Spleen (tissue), 11 donors: ENCODE data around the gene ASH1L. TPM values are rescaled to one million over a fixed set of nuclear protein-coding genes. Genes with fewer than 3 reads are reported as not detected.

ENCODE experiments used
- DNase-seq: peaks from one replicate; pipeline ENCODE4 v3.0.0-alpha.2; 2020
- H3K27ac ChIP-seq, 8 donors: fragments of 200-600 bp; sonication (generic) in 7 of 8; 1 replicate in 4 of 8; 2 replicates in 4 of 8; pipeline versions ENCODE4 v1.5.0 to v1.8.0; 2016 to 2021; ENCODE audit warnings: inconsistent platforms in 4 of 8, mild to moderate bottlenecking in 4 of 8, moderate library complexity in 1 of 8
- H3K27me3 ChIP-seq, 7 donors: fragments of 200-600 bp; sonication (generic) in 6 of 7; replicated peaks in 1 of 7; 1 replicate in 4 of 7; 2 replicates in 3 of 7; pipeline versions ENCODE4 v1.5.0 to v1.8.0; 2016 to 2021; ENCODE audit warnings: inconsistent platforms in 3 of 7, mild to moderate bottlenecking in 1 of 7
- H3K36me3 ChIP-seq, 6 donors: fragments of 200-600 bp; sonication (generic) in 5 of 6; 1 replicate in 4 of 6; 2 replicates in 2 of 6; pipeline versions ENCODE4 v1.5.0 to v1.8.0; 2016 to 2021; ENCODE audit warnings: inconsistent platforms in 2 of 6
- H3K4me1 ChIP-seq, 6 donors: fragments of 200-600 bp; sonication (generic) in 5 of 6; 1 replicate in 3 of 6; 2 replicates in 3 of 6; pipeline versions ENCODE4 v1.5.0 to v1.8.0; 2016 to 2021; ENCODE audit warnings: inconsistent platforms in 3 of 6
- H3K4me3 ChIP-seq, 8 donors: fragments of 200-600 bp; sonication (generic) in 7 of 8; 1 replicate in 4 of 8; 2 replicates in 4 of 8; pipeline versions ENCODE4 v1.5.0 to v1.8.0; 2016 to 2021; ENCODE audit warnings: inconsistent platforms in 4 of 8, mild to moderate bottlenecking in 4 of 8, moderate library complexity in 2 of 8
- H3K9me3 ChIP-seq, 8 donors: fragments of 200-600 bp; sonication (generic) in 7 of 8; 1 replicate in 4 of 8; 2 replicates in 4 of 8; pipeline versions ENCODE4 v1.5.0 to v1.8.0; 2016 to 2021; ENCODE audit warnings: inconsistent platforms in 4 of 8
- POLR2A ChIP-seq, 3 donors: fragments of 450-650 bp; IDR thresholded peaks; one replicate each; pipeline ENCODE4 v1.5.1; 2017; ENCODE audit warnings: antibody characterized with exemption in 3 of 3, mild to moderate bottlenecking in 1 of 3
- POLR2AphosphoS5 ChIP-seq, 3 donors: sonication (generic); formaldehyde crosslinking; IDR thresholded peaks; one replicate each; pipeline ENCODE4 v1.5.1; 2017; ENCODE audit warnings: antibody characterized with exemption in 3 of 3
- WGBS, 5 donors: extraction: QIAGEN DNeasy Blood & Tissue Kit in 3 of 5; methylation state at CpG; one replicate each; pipeline versions ENCODE4 v1.1.5 to v1.1.7; 2013 to 2018; 5-methylcytosine and 5-hydroxymethylcytosine counted together
- intact Hi-C: fragments of 100-400 bp; cut with DNase I; formaldehyde crosslinking; loops from one replicate; pipeline ENCODE4 v1.15.0; 2023; ENCODE audit warnings: low total_unique reads
- polyA plus RNA-seq, 3 donors: library from polyadenylated mRNA; stranded (reverse); fragments of 200-250 nt; gene quantifications; one replicate each; pipeline ENCODE4 v1.2.1, GENCODE V29; 2013
- total RNA-seq, 7 donors: library from RNA; depleted of rRNA in 3 of 7; stranded (reverse); fragments of >200 nt in 3 of 7; fragmentation: NEBNext Ultra II Directional in 4 of 7; extraction: Animal tissue kit (Norgen Biotek cat#: 25700) in 4 of 7; gene quantifications; one replicate each; pipeline versions ENCODE4 v1.1.0 to v1.2.1, GENCODE V29; 2016 to 2021
- TF ChIP-seq, protein P1 (sequence below), 11 experiments: fragments of 200-600 bp in 7 of 11; fragments of 450-650 bp in 4 of 11; sonication (generic) in 4 of 11; IDR thresholded peaks in 8 of 11; conservative IDR thresholded peaks in 3 of 11; 1 replicate in 7 of 11; 2 replicates in 4 of 11; pipeline versions ENCODE4 v1.4.0 to v1.8.0; 2016 to 2021; ENCODE audit warnings: antibody characterized with exemption in 11 of 11, inconsistent platforms in 4 of 11, mild to moderate bottlenecking in 1 of 11
- donor health status: healthy with polysubstance abuse.
- donor health status: DM: no; HTN: no; CAD: no; lungs with moderate emphysema.
- donor health status: DM: no; HTN: no; CAD: no.
- donor health status: Bipolar disorder and iron deficiency.
- donor health status: healthy.
- donor health status: DM: no; HTN: no; CAD: no.
- donor health status: DM: yes; HTN: yes; CAD: no.

ASH1L gene
- total and polyA plus RNA-seq, 10 donors, result 2.5 to 89.8 (median 69.1) TPM

DNA sequence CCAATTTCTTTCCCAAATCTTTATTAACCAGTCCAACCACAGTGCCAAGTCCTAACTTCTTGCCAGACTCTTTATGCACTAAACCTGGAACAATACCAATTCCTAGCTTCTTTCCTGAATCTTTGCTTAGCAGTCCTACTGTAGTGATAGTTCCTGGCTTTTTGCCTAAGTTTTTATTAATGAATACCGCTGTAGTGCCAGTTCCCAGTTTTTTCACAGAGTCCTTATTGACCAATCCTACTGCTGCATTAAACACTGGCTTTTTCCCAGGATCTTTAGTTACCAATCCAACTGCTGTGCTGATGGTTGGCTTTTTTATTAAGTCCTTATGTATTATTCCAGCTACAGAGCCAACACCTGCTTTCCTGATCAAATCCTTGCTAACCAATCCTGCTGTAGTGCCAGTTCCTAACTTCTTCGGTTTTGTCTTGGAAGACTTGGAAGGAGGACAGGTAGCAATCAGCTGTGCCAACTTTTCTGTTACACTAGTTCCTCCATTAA is 80.8 kb downstream of the ASH1L start:
- Histone ChIP-seq H3K9me3 (no peaks in the 10 kb centered on the region), H3K36me3 (peaks cover 0 to 55% (median 34%) of the 10 kb centered on the region in 6 donors), H3K4me1 (peaks cover 6 to 20% (median 15%) of the 10 kb centered on the region in 6 donors), H3K27ac (no peak overlapping the region), H3K27me3 (no peaks in the 10 kb centered on the region), H3K4me3 (no peak overlapping the region)
- TF ChIP-seq, protein P1, sequence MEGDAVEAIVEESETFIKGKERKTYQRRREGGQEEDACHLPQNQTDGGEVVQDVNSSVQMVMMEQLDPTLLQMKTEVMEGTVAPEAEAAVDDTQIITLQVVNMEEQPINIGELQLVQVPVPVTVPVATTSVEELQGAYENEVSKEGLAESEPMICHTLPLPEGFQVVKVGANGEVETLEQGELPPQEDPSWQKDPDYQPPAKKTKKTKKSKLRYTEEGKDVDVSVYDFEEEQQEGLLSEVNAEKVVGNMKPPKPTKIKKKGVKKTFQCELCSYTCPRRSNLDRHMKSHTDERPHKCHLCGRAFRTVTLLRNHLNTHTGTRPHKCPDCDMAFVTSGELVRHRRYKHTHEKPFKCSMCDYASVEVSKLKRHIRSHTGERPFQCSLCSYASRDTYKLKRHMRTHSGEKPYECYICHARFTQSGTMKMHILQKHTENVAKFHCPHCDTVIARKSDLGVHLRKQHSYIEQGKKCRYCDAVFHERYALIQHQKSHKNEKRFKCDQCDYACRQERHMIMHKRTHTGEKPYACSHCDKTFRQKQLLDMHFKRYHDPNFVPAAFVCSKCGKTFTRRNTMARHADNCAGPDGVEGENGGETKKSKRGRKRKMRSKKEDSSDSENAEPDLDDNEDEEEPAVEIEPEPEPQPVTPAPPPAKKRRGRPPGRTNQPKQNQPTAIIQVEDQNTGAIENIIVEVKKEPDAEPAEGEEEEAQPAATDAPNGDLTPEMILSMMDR (IDR thresholded peaks at IDR 0.05 in 8 of 11, conservative IDR thresholded peaks at IDR 0.05 in 3 of 11), result no peak
- TF ChIP-seq POLR2AphosphoS5 (IDR thresholded peaks at IDR 0.05) (no peak), POLR2A (IDR thresholded peaks at IDR 0.05) (no peak)
- DNase-seq, result no peak
- 87 to 97% (median 93%) methylated on average over 2 of the region's 2 CpGs for WGBS, 5 donors
- intact Hi-C loops, result no loop called here

DNA sequence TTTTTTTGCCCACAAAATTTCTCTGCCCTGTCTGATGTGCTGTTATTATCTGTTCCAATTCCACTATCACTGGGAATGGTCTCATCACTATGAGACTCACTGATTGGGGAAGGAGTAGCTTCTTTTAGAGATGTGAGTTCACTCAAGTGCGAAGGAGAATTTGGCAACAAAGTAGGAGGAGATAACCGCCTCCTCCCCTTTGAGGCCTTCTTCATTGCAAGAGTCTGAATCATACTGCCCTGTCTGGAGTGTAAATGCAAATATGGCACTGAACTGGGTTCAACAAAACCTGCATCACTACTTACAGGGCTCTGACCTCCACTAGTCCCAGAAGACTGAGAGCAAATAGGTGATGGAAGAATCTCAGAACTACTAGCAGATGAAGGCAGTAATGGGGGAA is 83.4 kb downstream of the ASH1L start:
- 78 to 92% (median 78%) methylated on average over 2 of the region's 2 CpGs for WGBS, 5 donors
- intact Hi-C loops, result no loop called here

DNA sequence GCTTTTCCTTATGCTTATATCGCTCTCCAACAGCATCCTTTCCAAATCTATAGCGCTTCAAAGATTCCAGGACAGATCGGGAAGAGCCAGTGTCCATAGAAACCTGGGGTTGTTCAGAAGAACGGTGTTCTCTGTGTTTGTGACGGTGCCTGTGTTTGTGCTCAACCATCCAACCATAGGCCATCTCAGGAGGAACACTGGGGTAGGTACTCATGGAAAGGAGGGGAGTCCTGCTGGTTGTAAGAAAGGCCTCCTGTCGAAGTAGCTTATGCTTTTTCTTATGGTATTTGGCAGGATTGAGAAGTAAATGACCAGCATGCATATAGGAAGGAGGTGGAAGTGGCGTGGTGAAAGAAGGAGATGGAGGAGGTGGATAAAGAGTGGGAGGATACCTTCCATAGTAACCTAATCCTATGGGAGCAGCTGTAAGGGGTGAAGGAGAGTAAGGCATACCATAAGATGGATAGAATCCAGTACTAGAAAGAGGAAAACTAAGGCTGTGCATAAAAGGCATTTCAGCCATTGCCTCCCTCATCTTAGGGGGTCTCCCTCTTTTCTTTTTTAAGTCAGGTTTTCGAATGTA is 84.2 kb downstream of the ASH1L start:
- intact Hi-C loops, result no loop called here
- TF ChIP-seq, protein P1 (IDR thresholded peaks at IDR 0.05 in 8 of 11, conservative IDR thresholded peaks at IDR 0.05 in 3 of 11), result no peak
- TF ChIP-seq POLR2A (IDR thresholded peaks at IDR 0.05), result no peak
- no peak for TF ChIP-seq POLR2AphosphoS5 (IDR thresholded peaks at IDR 0.05)
- H3K36me3 ChIP-seq, result peaks cover 0 to 85% (median 34%) of the 10 kb centered on the region in 6 donors
- H3K4me1 ChIP-seq, result peaks cover 0 to 12% (median 5%) of the 10 kb centered on the region in 6 donors
- no peak overlapping the region for H3K27ac ChIP-seq
- no peaks in the 10 kb centered on the region for H3K27me3 ChIP-seq
- no peak for DNase-seq
- no peaks in the 10 kb centered on the region for H3K9me3 ChIP-seq
- H3K4me3 ChIP-seq, result no peak overlapping the region
- WGBS, 5 donors, result 97 to 98% (median 97%) methylated on average over 8 of the region's 8 CpGs

More for the DNA sequence above, 83.4 kb downstream of the ASH1L start:
- no peaks in the 10 kb centered on the region for H3K27me3 ChIP-seq
- H3K27ac ChIP-seq, result no peak overlapping the region
- no peak for DNase-seq
- TF ChIP-seq POLR2A (IDR thresholded peaks at IDR 0.05), result no peak
- TF ChIP-seq POLR2AphosphoS5 (IDR thresholded peaks at IDR 0.05), result no peak
- TF ChIP-seq, protein P1 (IDR thresholded peaks at IDR 0.05 in 8 of 11, conservative IDR thresholded peaks at IDR 0.05 in 3 of 11), result no peak
- H3K36me3 ChIP-seq, result peaks cover 0 to 77% (median 34%) of the 10 kb centered on the region in 6 donors
- H3K9me3 ChIP-seq, result no peaks in the 10 kb centered on the region
- no peak overlapping the region for H3K4me3 ChIP-seq
- peaks cover 0 to 11% (median 2%) of the 10 kb centered on the region in 6 donors for H3K4me1 ChIP-seq

DNA sequence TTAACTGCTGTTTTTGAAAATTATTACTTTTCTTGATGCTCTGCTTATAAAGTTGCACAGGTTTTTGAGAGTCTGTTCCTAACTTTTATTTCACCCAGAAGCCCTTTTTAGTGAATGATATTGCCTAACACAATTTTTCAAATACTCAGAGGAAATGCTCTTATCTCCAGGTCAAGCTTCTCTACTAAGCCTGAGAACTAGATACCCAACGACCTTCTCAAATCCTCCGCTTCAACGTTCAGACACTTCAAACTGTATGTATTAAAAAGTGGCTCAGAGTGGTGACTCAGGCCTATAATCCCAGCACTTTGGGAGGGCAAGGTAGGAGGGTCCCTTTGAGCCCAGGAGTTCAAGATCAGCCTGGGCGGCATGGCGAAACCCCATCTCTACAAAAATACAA is 88.5 kb downstream of the ASH1L start:
- Histone ChIP-seq H3K27ac (no peak overlapping the region), H3K4me3 (no peak overlapping the region), H3K9me3 (peaks cover 3 to 24% (median 19%) of the 10 kb centered on the region in 8 donors), H3K4me1 (peaks cover 0 to 17% (median 6%) of the 10 kb centered on the region in 6 donors), H3K36me3 (peaks cover 0 to 90% (median 17%) of the 10 kb centered on the region in 6 donors), H3K27me3 (no peaks in the 10 kb centered on the region)
- 80 to 84% (median 81%) methylated on average over 5 of the region's 5 CpGs for WGBS, 5 donors
- TF ChIP-seq POLR2AphosphoS5 (IDR thresholded peaks at IDR 0.05), result no peak
- no peak for TF ChIP-seq POLR2A (IDR thresholded peaks at IDR 0.05)
- TF ChIP-seq, protein P1 (IDR thresholded peaks at IDR 0.05 in 8 of 11, conservative IDR thresholded peaks at IDR 0.05 in 3 of 11), result no peak
- intact Hi-C loops, result no loop called here
- DNase-seq, result no peak
